ENCODE measurements around the gene SPON1.
"Not testable (repeated sequence)": the region's sequence is repeated elsewhere in the genome, so short reads cannot be mapped to it uniquely, and the experiment has no call there.

SPON1 gene

GRCh38 chr11:14242187-14242586 lies 279.7 kb downstream of the SPON1 start:
- TF ChIP-seq CTCF (conservative IDR thresholded peaks at IDR 0.05), result no peak
- no peak overlapping the region for H3K27ac ChIP-seq

GRCh38 chr11:14242733-14243132 lies 280.2 kb downstream of the SPON1 start:
- TF ChIP-seq CTCF (conservative IDR thresholded peaks at IDR 0.05), result no peak
- H3K27ac ChIP-seq, result no peak overlapping the region

GRCh38 chr11:14244926-14245325 lies 282.4 kb downstream of the SPON1 start:
- TF ChIP-seq CTCF (conservative IDR thresholded peaks at IDR 0.05), result no peak

GRCh38 chr11:14245444-14245843 lies 282.9 kb downstream of the SPON1 start:
- no peak overlapping the region for H3K27ac ChIP-seq
- no peak for TF ChIP-seq CTCF (conservative IDR thresholded peaks at IDR 0.05)

More at GRCh38 chr11:14244926-14245325, 282.4 kb downstream of the SPON1 start:
- H3K27ac ChIP-seq, result no peak overlapping the region

GRCh38 chr11:14248580-14248981 lies 286.1 kb downstream of the SPON1 start:
- no peak for TF ChIP-seq CTCF (conservative IDR thresholded peaks at IDR 0.05)
- no peak overlapping the region for H3K27ac ChIP-seq

- TF ChIP-seq CTCF (conservative IDR thresholded peaks at IDR 0.05), result peak; percentile 91
- no peak overlapping the region for H3K27ac ChIP-seq
Measured at GRCh38 chr11:14249121-14249963, 286.8 kb downstream of the SPON1 start.

GRCh38 chr11:14251754-14252153 lies 289.2 kb downstream of the SPON1 start:
- H3K27ac ChIP-seq, result no peak overlapping the region
- no peak for TF ChIP-seq CTCF (conservative IDR thresholded peaks at IDR 0.05)

- not testable (repeated sequence) for H3K27ac ChIP-seq
Measured at GRCh38 chr11:14252501-14252900, 290.0 kb downstream of the SPON1 start.

Measured in VCaP (cell line).